ENCODE results near the gene NPL. TPM values are rescaled to one million over a fixed set of nuclear protein-coding genes. Genes with fewer than 3 reads are reported as not detected.

Gene NPL
- total and polyA plus RNA-seq, 9 of the 15 experiments (the other 6 are each of a cell fraction or from before 2014, with no cell fraction given) = 9.9 to 22.3 (median 14.2) TPM

- no peaks in the 10 kb centered on the region for H3K79me2 ChIP-seq (ENCODE audit: control insufficient read depth, insufficient read depth, low read length)
- H3K9me3 ChIP-seq (replicated peaks; ENCODE audit: control insufficient read depth, insufficient read depth, low read depth, low read length) = 0 out of 2 replicates have a peak, but pooled peaks cover 3% of the 10 kb centered on the region
- ATAC-seq (no peak), DNase-seq (ENCODE audit: extremely low read depth in 1 of 4, low spot score in 3 of 4) (no peak), FAIRE-seq (no peak)
- H3K4me1 ChIP-seq (replicated peaks in 1 of 2; ENCODE audit: control insufficient read depth in 2 of 2, insufficient read depth in 2 of 2, low read length in 2 of 2) = no peaks in the 10 kb centered on the region
- in situ Hi-C loops (cut with MboI) = no loop called here
- H3K9me1 ChIP-seq (ENCODE audit: control insufficient read depth, insufficient read depth, low read length) = no peaks in the 10 kb centered on the region
- intact Hi-C loops (cut with micrococcal nuclease) = no loop called here
- H3K9ac ChIP-seq (ENCODE audit: insufficient read depth in 1 of 2, low read depth in 2 of 2, low read length in 2 of 2) = no peak overlapping the region
- no TSS peak for BruUV-seq (replicated peaks)
- no peaks in the 10 kb centered on the region for H3K36me3 ChIP-seq (ENCODE audit: control insufficient read depth, insufficient read depth, low read length)
- TF ChIP-seq ILF3 (IDR thresholded peaks at IDR 0.05; ENCODE audit: borderline replicate concordance) (no peak), PHTF2 (CRISPR knock-in tag; IDR thresholded peaks at IDR 0.05) (no peak), GATAD2A (IDR thresholded peaks at IDR 0.05) (no peak), GTF2F1 (IDR thresholded peaks at IDR 0.05; ENCODE audit: low read depth, low read length) (no peak)
- no peak overlapping the region for H3K27ac ChIP-seq (ENCODE audit: extremely low read depth, low read depth, low read length)
- 0% methylated on average over 4 of the region's 4 CpGs for WGBS (ENCODE audit: insufficient coverage, low coverage, missing lambda C conversion rate)
- no peaks in the 10 kb centered on the region for H4K20me1 ChIP-seq (replicated peaks; ENCODE audit: control insufficient read depth, insufficient read depth, low read length)
- no peak overlapping the region for H2AFZ ChIP-seq (ENCODE audit: low read depth, low read length)
- H3K4me3 ChIP-seq = no peak overlapping the region
- H3K4me2 ChIP-seq (ENCODE audit: insufficient read depth, low read length) = no peak overlapping the region
- peaks cover 0 to 3% of the 10 kb centered on the region in 2 experiments; a peak in 2 of 5 replicates for H3K27me3 ChIP-seq (ENCODE audit: control insufficient read depth in 2 of 2, insufficient read depth in 2 of 2, low read length in 2 of 2)
- POLR2A ChIA-PET = no interaction called here
- CTCF ChIA-PET (ENCODE audit: low intra/inter-chr PET ratio) = no interaction called here
Measured at GRCh38 chr1:182762536-182762935, 27.0 kb upstream of the NPL start.

- Histone ChIP-seq H3K36me3 (ENCODE audit: control insufficient read depth, insufficient read depth, low read length) (no peaks in the 10 kb centered on the region), H3K9ac (ENCODE audit: insufficient read depth in 1 of 2, low read depth in 2 of 2, low read length in 2 of 2) (no peak overlapping the region), H4K20me1 (replicated peaks; ENCODE audit: control insufficient read depth, insufficient read depth, low read length) (no peaks in the 10 kb centered on the region), H3K4me3 (no peak overlapping the region), H3K27me3 (ENCODE audit: control insufficient read depth in 2 of 2, insufficient read depth in 2 of 2, low read length in 2 of 2) (peaks cover 0 to 9% of the 10 kb centered on the region in 2 experiments; a peak in 4 of 5 replicates), H3K4me1 (replicated peaks in 1 of 2; ENCODE audit: control insufficient read depth in 2 of 2, insufficient read depth in 2 of 2, low read length in 2 of 2) (no peaks in the 10 kb centered on the region), H3K27ac (ENCODE audit: extremely low read depth, low read depth, low read length) (no peak overlapping the region), H3K79me2 (ENCODE audit: control insufficient read depth, insufficient read depth, low read length) (no peaks in the 10 kb centered on the region), H3K4me2 (ENCODE audit: insufficient read depth, low read length) (no peak overlapping the region), H2AFZ (ENCODE audit: low read depth, low read length) (no peak overlapping the region), H3K9me1 (ENCODE audit: control insufficient read depth, insufficient read depth, low read length) (no peaks in the 10 kb centered on the region), H3K9me3 (replicated peaks; ENCODE audit: control insufficient read depth, insufficient read depth, low read depth, low read length) (0 out of 2 replicates have a peak, but pooled peaks cover 3% of the 10 kb centered on the region)
- ATAC-seq = no peak
- no TSS peak for BruUV-seq (replicated peaks)
- in situ Hi-C loops (cut with MboI) = no loop called here
- WGBS (ENCODE audit: insufficient coverage, low coverage, missing lambda C conversion rate) = 0% methylated on average over 4 of the region's 4 CpGs
- no peak for FAIRE-seq
- POLR2A ChIA-PET = interaction anchor here (0.6 to 0.8 kb wide), 2 partner anchors 11 to 681 kb away, joined by 3 to 4 read pairs; no protein-coding TSS in a partner anchor
- CTCF ChIA-PET (ENCODE audit: low intra/inter-chr PET ratio) = no interaction called here
- TF ChIP-seq NFIC (IDR thresholded peaks at IDR 0.05) (no peak), TCF15 (CRISPR knock-in tag; IDR thresholded peaks at IDR 0.05) (no peak)
- intact Hi-C loops (cut with micrococcal nuclease) = no loop called here
- no peak for DNase-seq (ENCODE audit: extremely low read depth in 1 of 4, low spot score in 3 of 4)
Measured at GRCh38 chr1:182764029-182764727, 25.4 kb upstream of the NPL start.

Data from K562 (cell line).